ENCODE results near the gene SKA2. TPM values are rescaled to one million over a fixed set of nuclear protein-coding genes. Genes with fewer than 3 reads are reported as not detected.

Gene SKA2
- total and polyA plus RNA-seq, 2 of the 8 experiments (the other 6 are each of a cell fraction or from before 2014, with no cell fraction given): 15.6 to 95.8 TPM

DNA sequence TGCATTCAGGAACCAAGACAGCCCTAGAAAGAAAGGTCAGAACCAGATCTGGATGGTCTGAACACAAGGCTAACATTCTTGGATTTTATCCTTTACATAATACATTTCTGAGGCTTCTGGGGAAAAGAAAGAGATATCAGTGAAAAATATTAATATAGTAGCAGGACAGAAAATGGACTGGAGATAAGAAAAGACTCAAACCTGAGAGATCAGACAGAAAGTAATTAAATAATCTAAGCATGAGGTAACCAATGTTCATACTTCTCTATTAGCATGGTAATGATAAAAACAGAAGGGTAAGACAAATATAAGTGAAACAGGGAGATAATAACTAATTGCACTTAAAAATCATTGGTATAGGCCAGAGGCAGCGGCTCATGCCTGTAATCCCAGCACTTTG lies 53.8 kb downstream of the SKA2 start:
- 100% methylated on average over 1 of the region's 1 CpG; no CpG with 5 or more reads in 1 of the 2 experiments for WGBS, 2 experiments (ENCODE audit: extremely low coverage in 1 of 2, insufficient coverage in 1 of 2, insufficient read length in 1 of 2, insufficient replicate concordance in 2 of 2, low coverage in 1 of 2, low lambda C conversion rate in 2 of 2, missing lambda C conversion rate in 1 of 2)
- Histone ChIP-seq H3K27ac (ENCODE audit: low read depth, low read length) (no peak overlapping the region), H2AK5ac (ENCODE audit: low read depth, low read length) (no peak overlapping the region), H3K9me3 (ENCODE audit: insufficient read depth in 2 of 2, low read depth in 1 of 2, low read length in 1 of 2) (no peaks in the 10 kb centered on the region), H4K8ac (ENCODE audit: extremely low read depth, insufficient read depth, low read length) (no peak overlapping the region), H3K4me1 (replicated peaks in 1 of 4; ENCODE audit: control insufficient read depth in 3 of 4, insufficient read depth in 4 of 4, low read length in 3 of 4) (0 out of 7 replicates have a peak, but pooled peaks cover 0 to 6% (median 0%) of the 10 kb centered on the region in 4 experiments), H3K23me2 (ENCODE audit: low read depth, low read length) (no peaks in the 10 kb centered on the region), H3K79me2 (ENCODE audit: control insufficient read depth in 1 of 2, insufficient read depth in 2 of 2, low read length in 2 of 2) (peaks cover 2 to 81% of the 10 kb centered on the region in 2 experiments; a peak in 3 of 4 replicates), H4K20me1 (replicated peaks in 1 of 2; ENCODE audit: control insufficient read depth in 1 of 2, insufficient read depth in 2 of 2, low read length in 2 of 2) (peaks cover 0 to 4% of the 10 kb centered on the region in 2 experiments), H3K23ac (ENCODE audit: insufficient read length) (no peak overlapping the region), H3K56ac (replicated peaks; ENCODE audit: insufficient read length, low read depth, low read length) (no peak overlapping the region), H3K36me3 (ENCODE audit: control insufficient read depth in 2 of 4, insufficient read depth in 4 of 4, low read length in 3 of 4) (peaks cover 0 to 27% (median 2%) of the 10 kb centered on the region in 4 experiments; a peak in 5 of 8 replicates), H3K4ac (replicated peaks; ENCODE audit: insufficient read length, low read depth, low read length) (no peak overlapping the region), H2BK20ac (ENCODE audit: low read length) (no peak overlapping the region), H4K5ac (ENCODE audit: insufficient read length, low read depth, low read length) (no peak overlapping the region), H2BK15ac (ENCODE audit: low read length) (no peak overlapping the region), H3K4me2 (ENCODE audit: insufficient read depth in 1 of 2, low read depth in 2 of 2, low read length in 2 of 2) (no peak overlapping the region), H3K79me1 (ENCODE audit: low read depth, low read length) (peaks cover 2% of the 10 kb centered on the region; the same call in 1 of the 2 replicates), H4K91ac (replicated peaks; ENCODE audit: insufficient read length, low read length) (no peak overlapping the region), H3K18ac (ENCODE audit: extremely low read depth, low read length) (no peak overlapping the region), H3K27me3 (replicated peaks in 1 of 4; ENCODE audit: control insufficient read depth in 3 of 4, extremely low read depth in 1 of 4, insufficient read depth in 3 of 4, low read length in 3 of 4) (no peaks in the 10 kb centered on the region), H2AFZ (ENCODE audit: low read length) (no peak overlapping the region), H2BK5ac (ENCODE audit: low read depth, low read length) (no peak overlapping the region), H3K4me3 (ENCODE audit: extremely low read depth in 1 of 4, insufficient read depth in 2 of 4, low read depth in 3 of 4, low read length in 4 of 4) (no peak overlapping the region), H2BK120ac (replicated peaks; ENCODE audit: low read depth, low read length) (no peak overlapping the region), H3K14ac (ENCODE audit: insufficient read length) (no peak overlapping the region), H2BK12ac (ENCODE audit: low read depth, low read length) (no peak overlapping the region), H3K9ac (replicated peaks in 1 of 4; ENCODE audit: extremely low read depth in 1 of 4, low read depth in 3 of 4, low read length in 3 of 4) (no peak overlapping the region)
- no peak for FAIRE-seq
- CTCF ChIA-PET (ENCODE audit: partially characterized antibody): no interaction called here
- DNase-seq (ENCODE audit: low read depth in 1 of 2, low spot score in 2 of 2): no peak
- POLR2A ChIA-PET (ENCODE audit: partially characterized antibody): no interaction called here
- TF ChIP-seq CBX5 (IDR thresholded peaks at IDR 0.05; ENCODE audit: low read depth, low read length) (no peak), SUZ12 (IDR thresholded peaks at IDR 0.05; ENCODE audit: low read length) (no peak), CTBP2 (IDR thresholded peaks at IDR 0.05; ENCODE audit: borderline replicate concordance, insufficient read depth, insufficient read length, low read length) (no peak), BRCA1 (IDR thresholded peaks at IDR 0.05; ENCODE audit: low read depth, low read length) (no peak), KDM5A (IDR thresholded peaks at IDR 0.05; ENCODE audit: low read length) (no peak), ATF3 (IDR thresholded peaks at IDR 0.05; ENCODE audit: insufficient read depth, low read depth, low read length) (no peak), NRF1 (IDR thresholded peaks at IDR 0.05; ENCODE audit: low read depth, low read length) (no peak), POLR2A (IDR thresholded peaks at IDR 0.05; ENCODE audit: control extremely low read depth in 1 of 2, low read depth in 2 of 2, low read length in 2 of 2) (no peak)
- TF ChIP-seq, protein P1, sequence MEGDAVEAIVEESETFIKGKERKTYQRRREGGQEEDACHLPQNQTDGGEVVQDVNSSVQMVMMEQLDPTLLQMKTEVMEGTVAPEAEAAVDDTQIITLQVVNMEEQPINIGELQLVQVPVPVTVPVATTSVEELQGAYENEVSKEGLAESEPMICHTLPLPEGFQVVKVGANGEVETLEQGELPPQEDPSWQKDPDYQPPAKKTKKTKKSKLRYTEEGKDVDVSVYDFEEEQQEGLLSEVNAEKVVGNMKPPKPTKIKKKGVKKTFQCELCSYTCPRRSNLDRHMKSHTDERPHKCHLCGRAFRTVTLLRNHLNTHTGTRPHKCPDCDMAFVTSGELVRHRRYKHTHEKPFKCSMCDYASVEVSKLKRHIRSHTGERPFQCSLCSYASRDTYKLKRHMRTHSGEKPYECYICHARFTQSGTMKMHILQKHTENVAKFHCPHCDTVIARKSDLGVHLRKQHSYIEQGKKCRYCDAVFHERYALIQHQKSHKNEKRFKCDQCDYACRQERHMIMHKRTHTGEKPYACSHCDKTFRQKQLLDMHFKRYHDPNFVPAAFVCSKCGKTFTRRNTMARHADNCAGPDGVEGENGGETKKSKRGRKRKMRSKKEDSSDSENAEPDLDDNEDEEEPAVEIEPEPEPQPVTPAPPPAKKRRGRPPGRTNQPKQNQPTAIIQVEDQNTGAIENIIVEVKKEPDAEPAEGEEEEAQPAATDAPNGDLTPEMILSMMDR (IDR thresholded peaks at IDR 0.05; ENCODE audit: control extremely low read depth in 1 of 3, insufficient read depth in 1 of 3, low read depth in 1 of 3, low read length in 3 of 3): no peak
- TF ChIP-seq, protein P2, sequence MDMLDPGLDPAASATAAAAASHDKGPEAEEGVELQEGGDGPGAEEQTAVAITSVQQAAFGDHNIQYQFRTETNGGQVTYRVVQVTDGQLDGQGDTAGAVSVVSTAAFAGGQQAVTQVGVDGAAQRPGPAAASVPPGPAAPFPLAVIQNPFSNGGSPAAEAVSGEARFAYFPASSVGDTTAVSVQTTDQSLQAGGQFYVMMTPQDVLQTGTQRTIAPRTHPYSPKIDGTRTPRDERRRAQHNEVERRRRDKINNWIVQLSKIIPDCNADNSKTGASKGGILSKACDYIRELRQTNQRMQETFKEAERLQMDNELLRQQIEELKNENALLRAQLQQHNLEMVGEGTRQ (IDR thresholded peaks at IDR 0.05; ENCODE audit: low read length): no peak
